Colonic mucosa (tissue), 4 donors: ENCODE data around the gene EEIG2. TPM values are rescaled to one million over a fixed set of nuclear protein-coding genes. Genes with fewer than 3 reads are reported as not detected.
"Not testable (repeated sequence)": the region's sequence is repeated elsewhere in the genome, so short reads cannot be mapped to it uniquely, and the experiment has no call there.

Experiments
- DNase-seq: peaks from one replicate; pipeline ENCODE4 v3.0.0-alpha.2; 2020
- H3K27ac ChIP-seq: fragments of 200-600 bp; one replicate; pipeline ENCODE4 v1.8.0; 2021
- H3K27me3 ChIP-seq: fragments of 200-600 bp; one replicate; pipeline ENCODE4 v1.8.0; 2021
- H3K36me3 ChIP-seq: fragments of 200-600 bp; one replicate; pipeline ENCODE4 v1.8.0; 2021
- H3K4me1 ChIP-seq: fragments of 200-600 bp; one replicate; pipeline ENCODE4 v1.8.0; 2021; ENCODE audit warnings: mild to moderate bottlenecking
- H3K4me3 ChIP-seq: fragments of 200-600 bp; one replicate; pipeline ENCODE4 v1.8.0; 2021
- H3K9ac ChIP-seq, 2 donors: one replicate each; pipeline ENCODE4 v1.7.0; 2013; ENCODE audit warnings: control low read depth in 2 of 2, low read depth in 2 of 2, low read length in 2 of 2
- H3K9me3 ChIP-seq: fragments of 200-600 bp; one replicate; pipeline ENCODE4 v1.8.0; 2021
- CTCF ChIP-seq: fragments of 200-600 bp; IDR thresholded peaks from one replicate; pipeline ENCODE4 v1.8.0; 2022; ENCODE audit warnings: antibody characterized with exemption, mild to moderate bottlenecking
- intact Hi-C: fragments of 100-400 bp; cut with DNase I; formaldehyde crosslinking; loops from one replicate; pipeline ENCODE4 v1.14.1; 2022
- total RNA-seq, 2 donors: library from RNA; stranded (reverse); fragmentation: NEBNext Ultra II Directional in 1 of 2; extraction: Animal tissue kit (Norgen Biotek cat#: 25700) in 1 of 2; gene quantifications; one replicate each; pipeline ENCODE4 v1.2.1, GENCODE V29; 2021
- donor health status: healthy.
- donor health status: DM: no; HTN: no; CAD: no.
- donor health status: DM: no; HTN: no; CAD: no.

The EEIG2 gene
- total RNA-seq, 2 donors from 2014 or later, result 32.8 to 42.8 TPM

GRCh38 chr1:108532730-108533129, 27.2 kb upstream of the EEIG2 start:
- DNase-seq, result no peak
- Histone ChIP-seq H3K9ac (no peak overlapping the region), H3K9me3 (no peaks in the 10 kb centered on the region), H3K27ac (no peak overlapping the region), H3K4me3 (no peak overlapping the region), H3K27me3 (no peaks in the 10 kb centered on the region), H3K36me3 (no peaks in the 10 kb centered on the region), H3K4me1 (no peaks in the 10 kb centered on the region)
- intact Hi-C loops, result no loop called here
- no peak for TF ChIP-seq CTCF

DNA sequence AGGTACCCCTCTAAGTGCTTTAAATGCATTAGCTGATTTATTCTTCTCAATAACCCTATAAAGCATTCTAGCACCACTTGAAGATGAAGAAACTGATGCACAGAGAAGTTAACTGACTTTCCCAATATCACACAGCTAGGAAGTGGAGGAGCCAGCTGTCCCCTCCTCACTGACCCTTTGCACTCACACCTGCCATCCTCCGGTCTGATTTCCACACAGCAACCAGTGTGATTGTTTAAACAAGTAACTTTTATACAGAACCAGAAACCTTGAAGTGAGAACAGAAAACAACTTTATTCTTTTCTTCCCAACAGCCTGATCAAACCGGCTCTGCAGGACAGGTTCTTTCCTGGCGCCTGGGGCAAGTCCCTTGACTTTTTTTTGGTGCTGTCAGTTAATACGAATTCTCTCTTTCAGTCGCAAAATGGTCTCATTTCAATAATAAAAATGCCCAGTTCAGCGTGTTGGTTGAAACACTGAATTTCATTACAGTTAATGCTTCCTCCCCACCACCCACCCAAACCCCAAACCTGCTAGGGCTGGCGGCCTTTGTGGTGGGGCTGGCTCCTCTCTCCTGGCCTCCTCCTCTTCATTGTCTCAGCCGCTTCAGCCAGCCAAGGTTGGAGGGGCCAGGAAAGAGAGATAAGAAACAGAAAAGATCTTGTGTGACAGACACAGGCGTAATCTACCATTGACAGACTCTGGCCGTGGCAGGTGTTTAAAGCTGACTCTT, 26.4 kb upstream of the EEIG2 start:
- Histone ChIP-seq H3K9me3 (no peaks in the 10 kb centered on the region), H3K4me1 (no peaks in the 10 kb centered on the region), H3K36me3 (no peaks in the 10 kb centered on the region), H3K9ac (no peak overlapping the region), H3K27ac (no peak overlapping the region), H3K27me3 (no peaks in the 10 kb centered on the region), H3K4me3 (no peak overlapping the region)
- no peak for TF ChIP-seq CTCF
- intact Hi-C loops, result no loop called here
- DNase-seq, result peak; percentile 37

GRCh38 chr1:108534759-108535158, 25.1 kb upstream of the EEIG2 start:
- Histone ChIP-seq H3K36me3 (no peaks in the 10 kb centered on the region), H3K27ac (no peak overlapping the region), H3K27me3 (no peaks in the 10 kb centered on the region), H3K4me1 (no peaks in the 10 kb centered on the region), H3K9ac (no peak overlapping the region), H3K9me3 (no peaks in the 10 kb centered on the region), H3K4me3 (no peak overlapping the region)
- no peak for TF ChIP-seq CTCF
- intact Hi-C loops, result no loop called here
- DNase-seq, result no peak

- H3K9ac ChIP-seq, H3K9me3 ChIP-seq, H3K27ac ChIP-seq, H3K36me3 ChIP-seq, H3K27me3 ChIP-seq, H3K4me3 ChIP-seq, H3K4me1 ChIP-seq, intact Hi-C loops, DNase-seq: not testable (repeated sequence)
Observed at GRCh38 chr1:108535315-108535897, 24.5 kb upstream of the EEIG2 start.

GRCh38 chr1:108536021-108536420, 23.9 kb upstream of the EEIG2 start:
- H3K9ac ChIP-seq, H3K9me3 ChIP-seq, DNase-seq, H3K27ac ChIP-seq, H3K4me1 ChIP-seq, H3K4me3 ChIP-seq, intact Hi-C loops, H3K27me3 ChIP-seq, H3K36me3 ChIP-seq: not testable (repeated sequence)

DNA sequence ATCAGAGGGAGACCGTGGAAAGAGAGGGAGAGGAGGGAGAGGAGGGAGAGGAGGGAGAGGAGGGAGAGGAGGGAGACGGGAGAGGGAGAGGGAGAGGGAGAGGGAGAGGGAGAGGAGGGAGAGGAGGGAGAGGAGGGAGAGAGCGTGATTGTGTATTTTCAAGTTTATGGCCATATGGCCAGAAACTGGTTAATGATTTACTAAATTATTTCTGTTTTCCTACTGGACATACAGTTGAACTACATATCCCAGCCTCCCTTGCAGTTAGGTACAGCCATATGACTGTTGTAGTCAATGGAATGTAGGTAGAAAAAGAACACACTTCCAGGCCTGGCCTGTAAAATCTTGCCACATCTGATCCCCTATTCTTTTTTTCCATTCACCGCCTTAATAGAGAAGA, 23.1 kb upstream of the EEIG2 start:
- H3K36me3 ChIP-seq, H3K9ac ChIP-seq, H3K4me3 ChIP-seq, H3K27ac ChIP-seq, H3K27me3 ChIP-seq, H3K9me3 ChIP-seq, intact Hi-C loops, H3K4me1 ChIP-seq: not testable (repeated sequence)
- peak; percentile 36 for DNase-seq

- intact Hi-C loops, result no loop called here
- Histone ChIP-seq H3K27ac (no peak overlapping the region), H3K4me1 (no peaks in the 10 kb centered on the region), H3K36me3 (no peaks in the 10 kb centered on the region), H3K9me3 (no peaks in the 10 kb centered on the region), H3K4me3 (no peak overlapping the region), H3K9ac (no peak overlapping the region), H3K27me3 (no peaks in the 10 kb centered on the region)
- DNase-seq, result no peak
- no peak for TF ChIP-seq CTCF
Observed at GRCh38 chr1:108537976-108538375, 21.9 kb upstream of the EEIG2 start.
